GM23338 (cell line): Measurements from ENCODE around the gene SETDB2.

Experiments
- CREB1 ChIP-seq: fragments of 250-450 bp; sonication (Bioruptor Pico); IDR thresholded peaks from 2 replicates; pipeline ENCODE4 v1.5.0; 2020; ENCODE audit warnings: low read depth, mild to moderate bottlenecking, moderate library complexity
- EZH2phosphoT487 ChIP-seq: fragments of 200-600 bp; sonication (generic); IDR thresholded peaks from one replicate; pipeline ENCODE4 v1.8.1; 2018; ENCODE audit warnings: antibody characterized with exemption; ENCODE audit not compliant: unreplicated experiment

GRCh38 chr13:49466292-49466838 lies 22.3 kb downstream of the SETDB2 start:
- TF ChIP-seq CREB1 (no peak), EZH2phosphoT487 (no peak)
